ENCODE measurements around the gene CYRIA. TPM values are rescaled to one million over a fixed set of nuclear protein-coding genes. Genes with fewer than 3 reads are reported as not detected.

CYRIA gene
- total RNA-seq, 1 donor, result 0.43 TPM

DNA sequence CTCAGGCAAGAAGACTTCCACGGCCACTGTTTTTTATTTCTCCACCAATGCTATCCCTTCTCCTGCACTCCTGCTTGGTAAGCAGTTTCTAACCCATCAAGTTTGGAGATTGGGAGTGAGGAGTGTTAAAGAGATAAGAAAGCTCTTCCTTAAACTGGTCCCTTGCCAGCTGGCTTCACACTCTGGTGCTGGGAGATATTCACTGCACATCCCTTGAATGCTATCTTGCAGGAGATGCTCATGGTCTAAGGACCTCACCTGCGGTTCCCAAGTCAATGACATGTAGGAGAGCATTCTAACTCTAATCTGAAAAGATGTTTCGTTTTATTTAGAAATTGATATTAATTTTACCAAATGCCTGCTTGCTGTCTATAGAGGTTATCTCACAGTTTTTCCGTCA, 28.2 kb upstream of the CYRIA start:
- no peak for TF ChIP-seq CTCF (IDR thresholded peaks at IDR 0.05; ENCODE audit: insufficient read depth, low read depth, low read length)
- DNase-seq (ENCODE audit: low read depth), result no peak
- H3K4me3 ChIP-seq (ENCODE audit: low read depth, low read length), result no peak overlapping the region

GRCh38 chr2:16691261-16691660, 25.6 kb upstream of the CYRIA start:
- TF ChIP-seq CTCF (IDR thresholded peaks at IDR 0.05; ENCODE audit: insufficient read depth, low read depth, low read length), result no peak
- H3K4me3 ChIP-seq (ENCODE audit: low read depth, low read length), result no peak overlapping the region
- peak; percentile 6 for DNase-seq (ENCODE audit: low read depth)

GRCh38 chr2:16687955-16688354, 22.3 kb upstream of the CYRIA start:
- no peak overlapping the region for H3K4me3 ChIP-seq (ENCODE audit: low read depth, low read length)
- no peak for TF ChIP-seq CTCF (IDR thresholded peaks at IDR 0.05; ENCODE audit: insufficient read depth, low read depth, low read length)
- DNase-seq (ENCODE audit: low read depth), result no peak

GRCh38 chr2:16687222-16687621, 21.6 kb upstream of the CYRIA start:
- no peak overlapping the region for H3K4me3 ChIP-seq (ENCODE audit: low read depth, low read length)
- TF ChIP-seq CTCF (IDR thresholded peaks at IDR 0.05; ENCODE audit: insufficient read depth, low read depth, low read length), result no peak
- no peak for DNase-seq (ENCODE audit: low read depth)

DNA sequence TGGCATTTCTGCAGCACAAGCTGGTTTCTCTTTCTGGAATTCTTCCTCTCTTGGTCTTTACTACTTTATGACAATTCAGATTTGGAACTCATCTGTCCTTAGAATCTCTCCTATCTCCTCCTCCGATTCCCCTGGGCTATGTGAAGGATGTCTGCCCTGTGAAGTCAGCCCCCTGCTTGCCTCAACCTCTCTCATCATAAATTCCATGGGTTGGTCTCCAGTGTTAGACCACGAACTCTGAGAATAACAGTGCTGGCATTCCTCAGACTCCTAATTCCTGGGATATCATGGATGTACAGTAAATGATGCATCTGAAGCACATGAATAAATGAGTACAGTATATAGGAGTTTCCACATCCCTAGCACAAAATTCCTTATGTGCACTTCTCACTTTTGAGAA, 21.0 kb upstream of the CYRIA start:
- DNase-seq (ENCODE audit: low read depth), result no peak
- no peak overlapping the region for H3K4me3 ChIP-seq (ENCODE audit: low read depth, low read length)
- TF ChIP-seq CTCF (IDR thresholded peaks at IDR 0.05; ENCODE audit: insufficient read depth, low read depth, low read length), result no peak

DNA sequence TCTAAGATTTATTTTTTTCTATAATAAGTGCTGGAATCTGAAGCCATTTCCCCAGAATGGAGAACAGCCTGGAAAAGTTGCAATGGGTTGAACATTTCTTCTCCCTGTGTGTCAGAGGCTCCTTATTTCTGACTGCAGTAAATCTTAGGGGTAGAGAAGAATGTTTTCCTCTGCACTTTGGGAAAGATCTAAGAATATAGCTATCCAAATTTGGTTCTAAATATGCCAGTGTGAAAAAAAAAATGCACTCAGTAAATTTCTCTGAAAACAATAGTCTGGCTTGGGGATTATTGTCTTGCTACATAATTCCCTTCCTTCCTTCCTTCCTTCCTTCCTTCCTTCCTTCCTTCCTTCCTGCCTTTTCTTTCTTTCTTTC, 19.7 kb upstream of the CYRIA start:
- H3K4me3 ChIP-seq (ENCODE audit: low read depth, low read length), result no peak overlapping the region
- TF ChIP-seq CTCF (IDR thresholded peaks at IDR 0.05; ENCODE audit: insufficient read depth, low read depth, low read length), result no peak
- DNase-seq (ENCODE audit: low read depth), result no peak

GRCh38 chr2:16684676-16685339, 19.2 kb upstream of the CYRIA start:
- no peak for TF ChIP-seq CTCF (IDR thresholded peaks at IDR 0.05; ENCODE audit: insufficient read depth, low read depth, low read length)

More at GRCh38 chr2:16684676-16685339, 19.2 kb upstream of the CYRIA start:
- no peak overlapping the region for H3K4me3 ChIP-seq (ENCODE audit: low read depth, low read length)
- no peak for DNase-seq (ENCODE audit: low read depth)

All from fibroblast of villous mesenchyme (primary cell).